GM18951 (cell line): Measurements from ENCODE around the gene RECK.
"Not testable (repeated sequence)": the region's sequence is repeated elsewhere in the genome, so short reads cannot be mapped to it uniquely, and the experiment has no call there.

Experiments used
- POLR2A ChIP-seq: IDR thresholded peaks from 4 replicates; pipeline ENCODE4 v1.6.1; 2011; ENCODE audit warnings: mild to moderate bottlenecking; ENCODE audit not compliant: insufficient read length, insufficient read depth; ENCODE audit errors: extremely low read depth
- in situ Hi-C: fragments of 300-500 bp; cut with MboI; formaldehyde crosslinking; loops from one replicate; pipeline ENCODE4 v1.12.0; 2022; ENCODE audit warnings: low sequenced_read_pairs, mixed read lengths, inconsistent platforms; ENCODE audit not compliant: unreplicated experiment

Gene RECK

GRCh38 chr9:36053971-36054370 is 17.3 kb downstream of the RECK start:
- in situ Hi-C loops, result no loop called here

GRCh38 chr9:36056896-36057295 is 20.2 kb downstream of the RECK start:
- in situ Hi-C loops, result no loop called here
- TF ChIP-seq POLR2A, result no peak

More at GRCh38 chr9:36053971-36054370, 17.3 kb downstream of the RECK start:
- no peak for TF ChIP-seq POLR2A

GRCh38 chr9:36063804-36064447 is 27.2 kb downstream of the RECK start:
- in situ Hi-C loops, result no loop called here

GRCh38 chr9:36064448-36065037 is 27.8 kb downstream of the RECK start:
- TF ChIP-seq POLR2A, result no peak
- in situ Hi-C loops, result no loop called here

More at GRCh38 chr9:36063804-36064447, 27.2 kb downstream of the RECK start:
- no peak for TF ChIP-seq POLR2A

- TF ChIP-seq POLR2A, result no peak
- in situ Hi-C loops, result no loop called here
Observed at GRCh38 chr9:36074055-36074454, 37.3 kb downstream of the RECK start.

GRCh38 chr9:36074870-36075532 is 38.3 kb downstream of the RECK start:
- in situ Hi-C loops, result no loop called here
- TF ChIP-seq POLR2A, result no peak

GRCh38 chr9:36078051-36078450 is 41.3 kb downstream of the RECK start:
- in situ Hi-C loops, result no loop called here

GRCh38 chr9:36080519-36080918 is 43.8 kb downstream of the RECK start:
- no peak for TF ChIP-seq POLR2A
- in situ Hi-C loops, result no loop called here

More at GRCh38 chr9:36078051-36078450, 41.3 kb downstream of the RECK start:
- no peak for TF ChIP-seq POLR2A

- in situ Hi-C loops, result no loop called here
- no peak for TF ChIP-seq POLR2A
Observed at GRCh38 chr9:36082931-36083330, 46.2 kb downstream of the RECK start.

- no peak for TF ChIP-seq POLR2A
- in situ Hi-C loops, result no loop called here
Observed at GRCh38 chr9:36086442-36086841, 49.7 kb downstream of the RECK start.

- in situ Hi-C loops, result not testable (repeated sequence)
Observed at GRCh38 chr9:36087054-36087453, 50.3 kb downstream of the RECK start.

GRCh38 chr9:36088020-36088419 is 51.3 kb downstream of the RECK start:
- TF ChIP-seq POLR2A, result no peak
- in situ Hi-C loops, result no loop called here

- no peak for TF ChIP-seq POLR2A
- in situ Hi-C loops, result no loop called here
Observed at GRCh38 chr9:36091026-36091953, 54.6 kb downstream of the RECK start.
